HG03432 (cell line): ENCODE results near the gene ADGRA1.
"Not testable (repeated sequence)": the region's sequence is repeated elsewhere in the genome, so short reads cannot be mapped to it uniquely, and the experiment has no call there.

Source experiments
- ATAC-seq: cut with Tn5 transposase; IDR thresholded peaks from one replicate; pipeline ENCODE4 v1.9.1; 2021; ENCODE audit warnings: mild to moderate bottlenecking, moderate library complexity; ENCODE audit not compliant: unreplicated experiment

Gene ADGRA1

GRCh38 chr10:133141144-133141957 lies 53.6 kb downstream of the ADGRA1 start:
- no peak for ATAC-seq

DNA sequence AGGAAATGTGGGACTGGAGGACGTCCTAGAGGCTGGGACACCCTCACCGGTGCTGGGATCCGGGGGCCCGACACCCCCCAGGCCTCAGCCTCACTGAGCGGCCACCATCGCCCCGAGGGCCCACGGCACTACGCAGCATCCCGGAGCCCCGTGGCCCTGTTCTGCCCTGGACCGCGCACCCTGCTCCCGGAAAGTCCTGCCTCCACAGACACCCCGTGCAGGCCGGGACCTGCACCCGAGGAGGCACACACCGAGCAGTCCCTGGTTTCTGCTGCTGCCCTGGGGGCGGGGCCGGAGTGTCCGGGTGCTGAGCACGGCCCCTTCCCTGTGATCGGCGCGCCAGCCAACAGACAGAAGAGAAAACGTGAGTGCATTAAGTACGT lies 54.2 kb downstream of the ADGRA1 start:
- ATAC-seq, result no peak

DNA sequence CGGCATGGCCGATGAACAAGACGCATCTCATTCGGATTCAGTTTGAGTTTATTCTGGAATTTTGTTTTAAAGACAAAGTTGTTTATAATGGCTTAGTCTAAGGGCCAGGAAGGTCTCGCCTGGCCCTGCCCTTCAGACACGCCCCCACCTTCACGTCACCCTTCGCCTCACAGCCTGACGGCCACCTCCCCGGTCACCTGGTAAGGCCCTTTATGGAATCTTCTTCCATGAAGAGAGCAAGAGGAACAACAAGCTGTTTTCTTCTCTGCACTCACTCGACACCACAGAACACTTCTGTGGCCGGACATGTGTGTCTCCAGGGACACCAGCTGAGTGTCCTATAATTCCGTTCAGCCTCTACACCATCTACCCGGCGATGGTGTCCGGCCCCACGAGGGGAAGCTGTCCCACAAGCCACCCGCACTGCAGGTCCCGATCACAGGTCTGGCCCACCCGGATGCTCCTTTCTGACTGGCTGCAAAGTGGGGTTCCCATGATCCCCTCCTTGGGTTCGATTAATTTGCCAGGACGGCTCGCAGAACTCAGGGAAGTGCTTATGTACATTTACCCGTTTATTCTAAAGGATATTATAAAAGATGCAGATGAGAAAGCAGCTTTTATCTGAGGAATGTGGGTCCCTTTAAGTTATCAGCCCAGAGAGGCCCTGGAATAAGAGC lies 54.9 kb downstream of the ADGRA1 start:
- no peak for ATAC-seq

- ATAC-seq, result no peak
Observed at GRCh38 chr10:133143200-133143533, 55.4 kb downstream of the ADGRA1 start.

GRCh38 chr10:133143546-133143945 lies 55.8 kb downstream of the ADGRA1 start:
- ATAC-seq, result no peak

DNA sequence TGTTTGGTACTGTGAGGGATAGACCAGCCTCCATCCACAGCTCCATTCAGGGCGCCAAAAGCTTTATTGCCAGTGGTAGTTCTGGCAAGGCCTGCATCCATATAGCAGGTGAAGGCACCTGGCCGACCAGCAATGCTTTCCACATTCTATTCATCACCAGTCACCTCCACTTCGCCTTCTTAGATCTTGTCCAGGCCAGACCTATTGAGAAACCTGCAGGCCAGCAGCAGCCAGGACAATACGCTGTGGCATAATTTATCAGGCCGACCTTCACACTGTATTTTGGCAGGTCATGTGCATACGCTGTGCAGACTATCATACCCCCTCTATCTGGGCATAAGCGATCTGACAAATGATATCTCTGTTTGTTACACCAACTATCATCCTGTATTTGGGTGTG lies 57.0 kb downstream of the ADGRA1 start:
- no peak for ATAC-seq

- no peak for ATAC-seq
Observed at GRCh38 chr10:133150226-133150625, 62.5 kb downstream of the ADGRA1 start.

- ATAC-seq, result no peak
Observed at GRCh38 chr10:133150656-133151055, 62.9 kb downstream of the ADGRA1 start.

- not testable (repeated sequence) for ATAC-seq
Observed at GRCh38 chr10:133151071-133151470, 63.3 kb downstream of the ADGRA1 start.

DNA sequence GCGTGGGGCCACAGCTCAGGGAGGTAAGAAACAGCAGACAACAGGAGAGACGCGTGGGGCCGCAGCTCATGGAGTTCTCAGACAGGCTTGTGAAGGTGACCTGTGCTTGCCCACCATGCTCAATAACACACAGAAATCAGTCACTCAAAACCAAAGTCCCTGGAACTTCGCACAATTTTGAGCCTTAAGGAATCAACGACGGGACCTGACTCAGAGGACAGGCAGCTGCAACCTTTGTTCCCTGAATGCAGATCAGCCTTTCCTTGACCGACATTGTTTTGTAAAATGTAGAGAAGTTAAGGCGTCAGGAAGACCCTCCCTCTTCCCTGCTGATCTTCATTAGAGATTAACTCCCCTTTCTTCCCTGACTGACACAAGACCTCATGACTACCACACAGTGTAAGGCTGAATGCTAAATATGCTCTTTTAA lies 63.8 kb downstream of the ADGRA1 start:
- ATAC-seq, result no peak

DNA sequence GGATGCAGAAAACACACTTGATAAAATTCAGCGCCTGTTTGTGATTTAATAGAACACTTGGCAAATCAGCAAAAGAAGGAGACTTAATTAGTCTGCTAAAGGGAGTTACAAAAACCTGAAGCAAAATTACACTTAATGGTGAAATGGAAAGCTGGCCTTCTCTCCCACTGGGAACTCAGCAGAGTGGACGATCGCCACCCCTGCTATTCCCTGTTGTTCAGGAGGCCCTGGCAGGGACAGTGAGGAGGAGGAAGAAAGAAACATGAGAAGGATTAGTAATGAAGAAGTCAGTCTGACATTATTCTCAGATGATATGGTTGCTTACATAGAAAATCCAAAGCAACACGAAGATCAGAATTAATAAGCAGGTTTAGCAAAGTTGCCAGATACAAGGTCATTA lies 66.7 kb downstream of the ADGRA1 start:
- ATAC-seq, result no peak

DNA sequence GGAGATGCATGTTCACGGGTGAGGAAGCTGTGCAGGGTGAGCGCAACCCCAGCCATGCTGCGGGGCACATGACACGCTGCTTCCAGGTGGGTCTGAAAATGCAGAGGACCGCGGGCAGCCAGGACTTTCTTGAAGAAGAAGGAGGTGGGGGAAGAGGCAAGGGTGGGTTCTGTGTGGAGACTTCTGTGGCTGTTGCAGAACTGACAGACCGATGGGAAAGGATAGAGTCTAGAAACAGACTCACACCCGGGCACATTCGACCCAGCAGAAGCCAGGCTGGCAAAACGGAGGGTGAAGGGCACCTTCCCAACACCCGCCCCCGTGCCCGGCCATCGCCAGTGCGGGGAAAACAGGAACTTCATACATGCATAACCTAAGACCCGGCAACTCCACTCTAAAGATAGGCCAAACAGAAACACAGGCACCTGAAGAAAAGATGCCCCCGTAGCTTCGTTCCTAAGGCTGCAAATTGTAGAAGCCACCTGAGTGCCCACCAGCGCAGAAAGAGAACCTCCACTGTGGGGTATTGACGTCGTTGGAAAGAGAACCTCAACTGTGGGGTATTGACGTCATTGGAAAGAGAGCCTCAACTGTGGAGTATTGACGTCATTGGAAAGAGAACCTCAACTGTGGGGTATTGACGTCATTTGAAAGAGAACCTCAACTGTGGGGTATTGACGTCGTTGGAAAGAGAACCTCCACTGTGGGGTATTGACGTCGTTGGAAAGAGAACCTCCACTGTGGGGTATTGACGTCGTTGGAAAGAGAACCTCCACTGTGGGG lies 67.5 kb downstream of the ADGRA1 start:
- no peak for ATAC-seq

DNA sequence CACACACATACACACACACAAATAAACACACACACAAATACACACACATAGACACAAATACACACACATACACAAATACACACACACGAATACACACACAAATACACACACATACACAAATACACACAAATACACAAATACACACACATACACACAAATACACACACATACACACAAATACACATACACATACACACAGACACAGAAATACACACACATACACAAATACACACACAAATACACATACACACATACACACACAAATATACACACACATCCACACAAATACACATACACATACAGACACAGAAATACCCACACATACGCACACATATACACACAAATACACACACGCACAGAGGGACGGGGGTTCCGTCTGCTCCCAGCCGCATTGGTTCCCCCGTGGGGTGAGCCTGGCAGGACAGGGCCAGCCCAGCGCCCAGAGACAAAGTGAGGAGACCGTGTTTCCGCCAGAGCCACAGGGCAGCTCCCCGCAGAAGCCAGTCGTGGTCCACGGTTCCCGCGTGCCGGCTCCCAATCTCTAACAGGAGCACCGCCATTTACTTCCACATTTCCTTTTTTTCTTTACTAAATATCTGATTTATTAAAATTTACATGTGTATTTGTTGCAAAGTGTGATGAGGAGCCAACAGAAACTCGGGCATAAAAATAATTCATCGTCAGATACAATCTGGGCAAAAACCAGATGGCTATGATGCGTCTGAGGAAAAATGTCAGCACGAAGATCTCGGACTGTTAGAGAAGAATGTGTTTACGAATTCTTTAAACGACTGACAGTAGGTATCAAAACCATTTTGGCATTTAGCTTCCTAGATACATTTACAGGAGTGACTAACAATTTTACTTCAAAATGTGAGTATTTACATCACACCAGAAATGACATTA lies 69.2 kb downstream of the ADGRA1 start:
- no peak for ATAC-seq

DNA sequence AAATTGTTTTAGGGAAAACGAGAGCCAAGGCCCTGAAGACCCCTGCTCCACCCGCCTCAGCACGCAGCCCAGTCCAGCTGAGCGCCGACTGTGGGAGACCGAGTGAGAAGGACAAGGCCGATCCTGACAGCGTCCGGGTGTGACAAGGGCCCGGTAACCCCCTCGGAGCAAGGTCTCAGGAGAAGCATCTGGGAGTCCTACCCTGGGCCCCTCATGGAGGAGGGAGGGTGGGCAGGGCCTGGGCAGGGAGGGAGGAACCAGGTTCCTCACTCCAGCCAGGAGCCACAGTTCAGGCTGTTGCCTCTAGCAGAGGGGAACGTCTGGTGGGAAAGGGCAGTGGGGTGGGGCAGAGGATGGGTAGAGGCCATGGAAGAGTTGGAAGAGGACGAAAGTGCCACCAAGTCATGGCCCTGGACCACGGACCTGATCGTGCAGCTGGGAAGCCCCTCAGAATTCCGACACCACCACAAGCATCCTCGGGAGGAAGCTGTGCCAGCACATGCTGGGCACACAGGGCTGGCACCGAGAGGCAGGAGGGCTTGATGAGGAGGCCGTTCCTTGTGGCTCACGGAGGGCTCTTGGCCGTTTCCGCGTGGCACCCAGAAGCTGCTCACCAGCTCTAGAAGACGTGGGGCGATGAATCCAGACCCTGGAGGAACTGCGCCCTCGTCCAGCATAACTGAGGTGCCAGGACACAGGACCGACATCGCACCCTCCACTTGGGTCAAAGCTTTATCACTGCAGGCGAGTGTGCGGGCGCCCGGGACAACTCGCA lies 70.1 kb downstream of the ADGRA1 start:
- ATAC-seq, result no peak

DNA sequence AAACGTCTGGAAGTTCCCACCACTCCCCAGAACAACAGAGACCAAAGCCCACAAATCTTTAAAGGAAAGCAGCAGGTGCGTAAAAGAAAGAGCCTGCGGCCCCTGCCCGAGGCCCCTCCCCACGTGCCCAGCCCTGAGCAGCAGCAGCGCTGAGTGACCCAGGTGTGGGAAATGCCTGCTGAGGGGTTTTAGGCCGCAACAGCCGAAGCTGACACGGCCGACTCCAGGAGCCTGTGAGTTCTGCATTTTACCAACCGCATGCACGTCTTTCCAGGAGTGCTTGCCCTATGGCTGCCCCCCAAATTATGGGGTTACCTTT lies 70.7 kb downstream of the ADGRA1 start:
- ATAC-seq, result no peak

GRCh38 chr10:133158756-133159610 lies 71.3 kb downstream of the ADGRA1 start:
- no peak for ATAC-seq

- ATAC-seq, result no peak
Observed at GRCh38 chr10:133159611-133159949, 71.9 kb downstream of the ADGRA1 start.

GRCh38 chr10:133159950-133160825 lies 72.5 kb downstream of the ADGRA1 start, which contains the start of gene KNDC1:
KNDC1 (plus strand) TSS chr10:133160219; CDS start chr10:133160468, 249 bp downstream.
- ATAC-seq, result no peak
